Astrocyte of the cerebellum (primary cell): ENCODE results near the gene CDH22.

Experiments used
- DNase-seq: peaks from one replicate; pipeline ENCODE4 v3.0.0-alpha.2; 2011; ENCODE audit warnings: low read depth
- H3K4me3 ChIP-seq: 2 replicates; pipeline ENCODE4 v1.5.1; 2011; ENCODE audit warnings: mild to moderate bottlenecking, low read depth, low read length, moderate library complexity
- in situ Hi-C: cut with HindIII; loops from 2 replicates; pipeline ENCODE4 v1.10.0; 2017; ENCODE audit warnings: low sequenced_read_pairs
- TF ChIP-seq, protein P1 (sequence below): IDR thresholded peaks from 2 replicates; pipeline ENCODE4 v1.5.1; 2012; ENCODE audit warnings: low read length, low read depth, moderate library complexity, mild to moderate bottlenecking; ENCODE audit errors: missing control alignments

CDH22 gene

DNA sequence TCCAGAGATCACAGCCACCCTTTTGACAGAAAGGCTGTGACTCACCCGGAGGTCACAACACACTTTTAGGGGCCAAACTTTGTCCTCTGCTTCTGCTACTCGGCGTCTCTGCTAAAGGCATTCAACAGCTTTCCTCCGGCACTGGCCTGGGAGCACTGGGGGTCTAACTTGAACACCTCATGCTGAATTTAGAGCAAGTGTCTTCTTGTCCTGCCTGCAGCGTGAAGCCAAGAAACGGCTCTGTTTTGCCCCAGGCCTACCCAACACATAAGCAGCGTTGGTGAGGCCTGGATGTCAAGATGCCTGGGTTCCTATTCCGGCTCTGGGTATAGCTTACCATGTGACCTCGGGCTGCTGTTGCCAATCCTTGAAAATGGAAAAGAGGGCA lies 2.3 kb downstream of the CDH22 start:
- in situ Hi-C loops, result no loop called here

DNA sequence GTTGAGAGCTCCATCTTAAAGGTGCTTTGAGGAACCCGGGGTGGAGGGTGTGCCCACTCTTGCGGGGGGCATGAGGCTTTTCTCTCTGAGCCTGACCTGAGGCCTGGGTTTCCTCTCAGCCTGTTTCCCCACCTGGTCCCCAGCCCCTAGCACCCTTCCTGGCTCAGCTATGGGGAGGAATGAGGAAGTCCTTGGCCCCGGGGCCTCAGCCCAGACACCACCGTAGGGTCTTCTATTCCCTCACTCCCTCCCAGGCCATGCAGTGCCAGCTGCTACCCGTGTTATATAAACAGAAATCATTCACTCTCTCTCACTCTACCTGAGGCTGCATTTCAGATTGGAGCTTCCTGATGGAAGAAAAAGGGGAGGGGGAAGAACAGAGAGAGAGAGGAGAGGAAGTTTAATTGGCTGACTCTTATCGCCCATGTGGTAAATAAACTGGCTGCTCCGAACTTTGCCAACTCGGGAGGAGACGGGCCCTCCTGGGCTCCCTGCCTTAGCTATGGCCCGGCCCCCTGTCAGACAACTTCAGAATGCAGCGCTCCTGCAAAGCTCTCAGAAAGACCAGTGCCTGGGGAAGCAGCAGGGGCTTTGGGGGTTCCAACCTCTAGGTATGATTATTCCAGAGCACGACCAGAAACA lies 2.8 kb downstream of the CDH22 start:
- DNase-seq, result no peak
- in situ Hi-C loops, result no loop called here
- TF ChIP-seq, protein P1, sequence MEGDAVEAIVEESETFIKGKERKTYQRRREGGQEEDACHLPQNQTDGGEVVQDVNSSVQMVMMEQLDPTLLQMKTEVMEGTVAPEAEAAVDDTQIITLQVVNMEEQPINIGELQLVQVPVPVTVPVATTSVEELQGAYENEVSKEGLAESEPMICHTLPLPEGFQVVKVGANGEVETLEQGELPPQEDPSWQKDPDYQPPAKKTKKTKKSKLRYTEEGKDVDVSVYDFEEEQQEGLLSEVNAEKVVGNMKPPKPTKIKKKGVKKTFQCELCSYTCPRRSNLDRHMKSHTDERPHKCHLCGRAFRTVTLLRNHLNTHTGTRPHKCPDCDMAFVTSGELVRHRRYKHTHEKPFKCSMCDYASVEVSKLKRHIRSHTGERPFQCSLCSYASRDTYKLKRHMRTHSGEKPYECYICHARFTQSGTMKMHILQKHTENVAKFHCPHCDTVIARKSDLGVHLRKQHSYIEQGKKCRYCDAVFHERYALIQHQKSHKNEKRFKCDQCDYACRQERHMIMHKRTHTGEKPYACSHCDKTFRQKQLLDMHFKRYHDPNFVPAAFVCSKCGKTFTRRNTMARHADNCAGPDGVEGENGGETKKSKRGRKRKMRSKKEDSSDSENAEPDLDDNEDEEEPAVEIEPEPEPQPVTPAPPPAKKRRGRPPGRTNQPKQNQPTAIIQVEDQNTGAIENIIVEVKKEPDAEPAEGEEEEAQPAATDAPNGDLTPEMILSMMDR, result no peak
- no peak overlapping the region for H3K4me3 ChIP-seq

More for the DNA sequence above, 2.3 kb downstream of the CDH22 start:
- H3K4me3 ChIP-seq, result no peak overlapping the region
- DNase-seq, result no peak
- TF ChIP-seq, protein P1, result no peak

DNA sequence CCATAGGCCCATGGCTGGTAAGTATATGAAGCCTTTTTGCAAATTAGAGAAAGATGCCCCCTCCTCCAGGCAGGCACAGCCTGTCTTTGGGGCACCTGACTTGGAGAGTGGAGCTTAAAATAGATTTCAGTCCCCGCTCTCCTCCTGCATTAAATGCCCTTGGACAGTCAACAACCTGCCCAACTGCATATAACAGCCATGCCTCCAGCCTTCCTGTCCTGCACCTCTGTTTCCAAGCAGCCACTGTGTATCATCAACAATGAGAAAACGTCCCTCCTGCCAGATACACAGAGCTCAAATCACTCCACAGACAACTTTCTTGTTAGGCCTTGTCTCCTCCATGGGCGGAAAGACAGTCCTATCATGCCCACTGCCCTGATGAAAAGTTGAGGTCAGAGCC lies 3.4 kb downstream of the CDH22 start:
- no peak for DNase-seq
- no peak overlapping the region for H3K4me3 ChIP-seq
- in situ Hi-C loops, result no loop called here
- TF ChIP-seq, protein P1, result no peak

DNA sequence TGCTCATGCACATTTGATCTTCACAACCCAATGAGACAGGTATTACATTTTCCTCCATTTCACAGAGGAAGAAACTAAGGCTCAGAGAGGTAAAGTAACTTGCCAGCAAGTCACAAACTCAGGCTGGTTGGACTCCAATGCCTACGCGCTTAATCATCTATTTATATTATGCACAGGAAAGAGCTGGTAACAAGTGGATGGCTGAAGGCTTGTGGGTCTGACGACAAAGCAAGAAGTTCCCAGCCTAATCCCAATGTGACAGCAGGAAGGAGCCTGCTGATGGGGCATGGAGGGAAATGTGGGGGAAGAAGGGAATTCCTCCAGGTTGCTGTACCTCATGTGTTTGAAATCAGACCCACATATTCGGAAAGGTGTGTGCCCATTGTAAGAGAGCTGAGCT lies 3.9 kb downstream of the CDH22 start:
- in situ Hi-C loops, result no loop called here
- no peak overlapping the region for H3K4me3 ChIP-seq
- TF ChIP-seq, protein P1, result no peak
- no peak for DNase-seq

DNA sequence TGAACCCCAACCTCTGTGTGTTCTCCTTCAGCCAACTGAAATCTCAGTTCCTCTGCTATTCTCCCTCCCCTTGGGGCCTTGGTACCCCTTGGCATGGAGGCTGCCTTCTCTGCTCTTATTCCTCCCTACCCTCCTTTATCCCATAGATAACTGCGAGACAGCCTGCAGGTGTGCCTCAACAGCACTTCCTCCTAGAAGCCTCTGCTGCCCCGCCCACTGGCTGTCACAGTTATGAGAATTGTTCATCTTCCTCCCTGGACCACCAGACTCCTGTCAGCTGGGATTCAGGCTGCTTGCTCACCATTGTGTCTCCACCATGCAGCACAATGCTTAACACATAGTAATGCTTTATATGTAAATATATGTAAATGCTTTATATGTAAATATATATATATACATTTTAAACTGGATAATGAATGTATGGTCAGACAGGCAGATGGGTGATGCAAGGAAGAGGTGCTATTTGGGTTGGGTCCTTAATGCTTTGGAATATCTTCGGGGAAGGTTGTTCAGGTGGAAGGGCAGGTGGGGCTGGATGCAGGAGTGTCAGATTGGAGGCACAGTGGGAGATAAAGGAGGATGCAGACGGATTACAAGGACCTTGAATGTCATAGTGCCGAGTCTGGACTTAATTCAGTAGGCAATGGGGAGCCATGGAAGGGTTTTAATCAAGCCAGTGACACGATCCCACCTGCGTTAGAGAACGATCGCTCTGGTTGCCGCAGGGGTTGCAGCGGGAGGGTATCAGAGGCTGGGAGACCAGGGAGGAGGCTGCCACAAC lies 4.9 kb downstream of the CDH22 start:
- H3K4me3 ChIP-seq, result no peak overlapping the region
- in situ Hi-C loops, result no loop called here
- TF ChIP-seq, protein P1, result no peak
- no peak for DNase-seq

DNA sequence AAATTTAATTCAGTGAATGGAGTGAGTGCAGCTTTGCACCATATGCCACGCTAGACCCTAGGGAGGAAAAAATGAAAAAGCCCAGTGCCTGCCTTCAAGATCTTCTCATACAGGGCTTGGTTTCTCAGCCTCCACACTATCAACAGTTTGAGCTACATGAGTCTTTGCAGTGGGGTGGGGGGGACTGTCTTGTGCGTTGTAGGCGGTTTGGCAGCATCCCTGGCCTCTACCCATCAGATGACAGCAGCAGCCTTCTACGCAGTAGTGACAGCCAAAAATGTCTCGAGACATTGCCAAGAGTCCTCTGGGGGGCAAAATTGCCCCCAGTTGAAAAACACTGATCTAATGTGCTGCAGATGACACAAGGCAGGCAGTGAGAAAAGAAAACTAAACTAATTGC lies 6.2 kb downstream of the CDH22 start:
- no peak overlapping the region for H3K4me3 ChIP-seq
- TF ChIP-seq, protein P1, result no peak
- no peak for DNase-seq
- in situ Hi-C loops, result no loop called here
